ENCODE measurements around the gene TLE6. TPM values are rescaled to one million over a fixed set of nuclear protein-coding genes. Genes with fewer than 3 reads are reported as not detected.
A peak's percentile ranks its signal among the peaks of the same experiment; 100 is the strongest.

TLE6 gene
- total and polyA plus RNA-seq, 7 donors, result 0.50 to 2.2 (median 0.92) TPM; not detected in 1

- H3K4me1 ChIP-seq, result peaks cover 9% of the 10 kb centered on the region
- TF ChIP-seq CTCF (IDR thresholded peaks at IDR 0.05), result no peak
- DNase-seq (peak; percentile 86 to 92), ATAC-seq (peak; percentile 57 to 80 (median 70))
- peak overlapping the region; percentile 63 for H3K27ac ChIP-seq
- H3K36me3 ChIP-seq (ENCODE audit: insufficient read depth in 1 of 2, low read depth in 1 of 2), result no peaks in the 10 kb centered on the region
- no peak overlapping the region for H3K4me3 ChIP-seq
- WGBS, 3 donors, result 0 to 3% (median 2%) methylated on average over 10 of the region's 10 CpGs
- H3K27me3 ChIP-seq (ENCODE audit: insufficient read depth in 3 of 3, low read length in 2 of 3), result no peaks in the 10 kb centered on the region
- intact Hi-C loops (cut with DNase I), result no loop called here
- H3K9me3 ChIP-seq, result no peaks in the 10 kb centered on the region
Measured at GRCh38 chr19:2982983-2983350, 5.6 kb downstream of the TLE6 start.

- Histone ChIP-seq H3K4me1 (peaks cover 9% of the 10 kb centered on the region), H3K36me3 (ENCODE audit: insufficient read depth in 1 of 2, low read depth in 1 of 2) (no peaks in the 10 kb centered on the region), H3K9me3 (no peaks in the 10 kb centered on the region), H3K4me3 (peak overlapping the region; percentile 39), H3K27ac (peak overlapping the region; percentile 63), H3K27me3 (ENCODE audit: insufficient read depth in 3 of 3, low read length in 2 of 3) (no peaks in the 10 kb centered on the region)
- WGBS, 3 donors, result 6 to 7% (median 7%) methylated on average over 22 to 24 of the region's 24 CpGs
- ATAC-seq, result peak; percentile 36 to 64 (median 44)
- TF ChIP-seq CTCF (IDR thresholded peaks at IDR 0.05), result no peak
- intact Hi-C loops (cut with DNase I), result no loop called here
- DNase-seq, result peak; percentile 69 to 84
Measured at GRCh38 chr19:2983351-2984214, 6.2 kb downstream of the TLE6 start.

- DNase-seq (no peak), ATAC-seq (no peak)
- no peak for TF ChIP-seq CTCF (IDR thresholded peaks at IDR 0.05)
- Histone ChIP-seq H3K4me3 (peak overlapping the region; percentile 39), H3K27ac (peak overlapping the region; percentile 63), H3K36me3 (ENCODE audit: insufficient read depth in 1 of 2, low read depth in 1 of 2) (no peaks in the 10 kb centered on the region), H3K27me3 (ENCODE audit: insufficient read depth in 3 of 3, low read length in 2 of 3) (no peaks in the 10 kb centered on the region), H3K9me3 (no peaks in the 10 kb centered on the region), H3K4me1 (peaks cover 9% of the 10 kb centered on the region)
- intact Hi-C loops (cut with DNase I), result no loop called here
- whole genome bisulfite sequencing, 3 donors, result 3 to 7% (median 7%) methylated on average over 12 to 14 of the region's 14 CpGs
Measured at GRCh38 chr19:2984215-2984528, 6.8 kb downstream of the TLE6 start.

GRCh38 chr19:2986951-2987524, 9.7 kb downstream of the TLE6 start:
- no peak for TF ChIP-seq CTCF (IDR thresholded peaks at IDR 0.05)
- 26 to 30% (median 30%) methylated on average over 20 of the region's 20 CpGs for WGBS, 3 donors
- Histone ChIP-seq H3K4me1 (peaks cover 9% of the 10 kb centered on the region), H3K27me3 (ENCODE audit: insufficient read depth in 3 of 3, low read length in 2 of 3) (no peaks in the 10 kb centered on the region), H3K9me3 (no peaks in the 10 kb centered on the region), H3K36me3 (ENCODE audit: insufficient read depth in 1 of 2, low read depth in 1 of 2) (no peaks in the 10 kb centered on the region), H3K27ac (no peak overlapping the region), H3K4me3 (no peak overlapping the region)
- intact Hi-C loops (cut with DNase I), result no loop called here
- DNase-seq (no peak), ATAC-seq (no peak)

All from psoas muscle (tissue), 8 donors.